ENCODE data around the gene UNC13A. TPM values are rescaled to one million over a fixed set of nuclear protein-coding genes. Genes with fewer than 3 reads are reported as not detected.
A peak's percentile ranks its signal among the peaks of the same experiment; 100 is the strongest.

The UNC13A gene
- total and polyA plus RNA-seq, 2 of the 8 experiments (the other 6 are each of a cell fraction or from before 2014, with no cell fraction given), result 13.1 to 47.6 TPM

DNA sequence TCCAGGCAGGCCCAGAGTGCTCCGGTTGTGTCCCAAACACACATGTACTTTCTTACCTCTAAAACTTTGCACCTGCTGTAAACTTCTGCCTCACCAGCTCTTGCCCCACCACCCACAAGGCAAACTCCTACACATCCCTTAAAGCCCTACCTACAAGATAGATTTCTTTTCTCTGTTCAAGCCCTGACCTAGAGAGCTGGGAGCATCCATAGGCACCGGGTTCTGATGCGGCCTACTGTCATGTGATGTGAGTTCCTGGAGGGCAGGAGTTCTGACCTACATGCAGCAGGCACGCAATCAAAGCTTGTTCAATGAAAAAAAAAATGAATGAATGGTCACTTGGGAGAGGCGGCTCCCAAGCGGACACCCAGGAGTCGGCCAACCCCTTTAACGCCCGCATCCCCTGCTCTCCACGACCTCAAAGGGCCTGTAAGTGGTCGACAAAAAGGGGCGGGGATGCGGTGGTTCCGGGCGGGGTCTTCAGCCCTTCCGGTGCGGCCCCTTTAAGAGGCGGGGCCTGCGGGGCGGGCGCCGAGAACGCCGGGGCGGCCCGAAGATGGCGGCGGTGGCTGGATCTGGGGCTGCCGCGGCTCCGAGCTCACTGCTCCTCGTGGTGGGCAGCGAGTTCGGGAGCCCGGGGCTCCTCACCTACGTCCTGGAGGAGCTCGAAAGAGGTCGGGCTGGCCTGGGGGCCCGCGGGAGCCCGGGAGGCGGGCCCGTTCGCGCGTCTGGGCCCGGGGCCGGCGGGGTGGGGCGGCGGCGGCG is 31.0 kb upstream of the UNC13A start, which contains the start of gene MAP1S (continued):
- TF ChIP-seq, protein P1, sequence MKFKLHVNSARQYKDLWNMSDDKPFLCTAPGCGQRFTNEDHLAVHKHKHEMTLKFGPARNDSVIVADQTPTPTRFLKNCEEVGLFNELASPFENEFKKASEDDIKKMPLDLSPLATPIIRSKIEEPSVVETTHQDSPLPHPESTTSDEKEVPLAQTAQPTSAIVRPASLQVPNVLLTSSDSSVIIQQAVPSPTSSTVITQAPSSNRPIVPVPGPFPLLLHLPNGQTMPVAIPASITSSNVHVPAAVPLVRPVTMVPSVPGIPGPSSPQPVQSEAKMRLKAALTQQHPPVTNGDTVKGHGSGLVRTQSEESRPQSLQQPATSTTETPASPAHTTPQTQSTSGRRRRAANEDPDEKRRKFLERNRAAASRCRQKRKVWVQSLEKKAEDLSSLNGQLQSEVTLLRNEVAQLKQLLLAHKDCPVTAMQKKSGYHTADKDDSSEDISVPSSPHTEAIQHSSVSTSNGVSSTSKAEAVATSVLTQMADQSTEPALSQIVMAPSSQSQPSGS (IDR thresholded peaks at IDR 0.05; ENCODE audit: low read length), result no peak
- TF ChIP-seq HDAC2 (IDR thresholded peaks at IDR 0.05; ENCODE audit: borderline replicate concordance in 1 of 2, low read depth in 2 of 2, low read length in 2 of 2) (no peak), CHD1 (IDR thresholded peaks at IDR 0.05; ENCODE audit: low read depth, low read length) (no peak), NRF1 (IDR thresholded peaks at IDR 0.05; ENCODE audit: low read depth, low read length) (no peak), TEAD4 (IDR thresholded peaks at IDR 0.05; ENCODE audit: low read depth, low read length) (no peak), RBBP5 (IDR thresholded peaks at IDR 0.05; ENCODE audit: borderline replicate concordance, low read depth, low read length) (no peak), JUN (IDR thresholded peaks at IDR 0.05; ENCODE audit: low read depth, low read length) (no peak), JUND (IDR thresholded peaks at IDR 0.05; ENCODE audit: low read length) (no peak), ZNF274 (IDR thresholded peaks at IDR 0.05; ENCODE audit: borderline replicate concordance, extremely low read depth, low read length) (no peak), KDM4A (IDR thresholded peaks at IDR 0.05; ENCODE audit: low read depth, low read length, severe bottlenecking) (peak; percentile 69), RAD21 (IDR thresholded peaks at IDR 0.05 in 1 of 2, conservative IDR thresholded peaks at IDR 0.05 in 1 of 2; ENCODE audit: low read depth in 2 of 2, low read length in 2 of 2) (no peak), ASH2L (IDR thresholded peaks at IDR 0.05; ENCODE audit: low read length) (no peak), GTF2F1 (IDR thresholded peaks at IDR 0.05; ENCODE audit: borderline replicate concordance, low read depth, low read length) (no peak), KDM5A (IDR thresholded peaks at IDR 0.05; ENCODE audit: low read length) (no peak), EP300 (IDR thresholded peaks at IDR 0.05; ENCODE audit: borderline replicate concordance in 1 of 2, low read depth in 2 of 2, low read length in 2 of 2) (no peak), SRF (IDR thresholded peaks at IDR 0.05; ENCODE audit: low read depth, low read length) (no peak), CREB1 (IDR thresholded peaks at IDR 0.05) (peak; percentile 18; the same call in 1 of the 2 replicates), EZH2 (IDR thresholded peaks at IDR 0.05; ENCODE audit: low read depth, low read length, severe bottlenecking) (no peak), SP4 (IDR thresholded peaks at IDR 0.05; ENCODE audit: low read length) (no peak), BACH1 (IDR thresholded peaks at IDR 0.05; ENCODE audit: low read length) (no peak)
- TF ChIP-seq, protein P2, sequence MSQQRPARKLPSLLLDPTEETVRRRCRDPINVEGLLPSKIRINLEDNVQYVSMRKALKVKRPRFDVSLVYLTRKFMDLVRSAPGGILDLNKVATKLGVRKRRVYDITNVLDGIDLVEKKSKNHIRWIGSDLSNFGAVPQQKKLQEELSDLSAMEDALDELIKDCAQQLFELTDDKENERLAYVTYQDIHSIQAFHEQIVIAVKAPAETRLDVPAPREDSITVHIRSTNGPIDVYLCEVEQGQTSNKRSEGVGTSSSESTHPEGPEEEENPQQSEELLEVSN (IDR thresholded peaks at IDR 0.05), result no peak
- TF ChIP-seq, protein P3, sequence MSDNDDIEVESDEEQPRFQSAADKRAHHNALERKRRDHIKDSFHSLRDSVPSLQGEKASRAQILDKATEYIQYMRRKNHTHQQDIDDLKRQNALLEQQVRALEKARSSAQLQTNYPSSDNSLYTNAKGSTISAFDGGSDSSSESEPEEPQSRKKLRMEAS (IDR thresholded peaks at IDR 0.05), result 0 out of 2 replicates have a peak, but pooled peaks have one; percentile 14
